ENCODE results near the gene KIAA1217.
"Not testable (repeated sequence)": the region's sequence is repeated elsewhere in the genome, so short reads cannot be mapped to it uniquely, and the experiment has no call there.

KIAA1217 gene

DNA sequence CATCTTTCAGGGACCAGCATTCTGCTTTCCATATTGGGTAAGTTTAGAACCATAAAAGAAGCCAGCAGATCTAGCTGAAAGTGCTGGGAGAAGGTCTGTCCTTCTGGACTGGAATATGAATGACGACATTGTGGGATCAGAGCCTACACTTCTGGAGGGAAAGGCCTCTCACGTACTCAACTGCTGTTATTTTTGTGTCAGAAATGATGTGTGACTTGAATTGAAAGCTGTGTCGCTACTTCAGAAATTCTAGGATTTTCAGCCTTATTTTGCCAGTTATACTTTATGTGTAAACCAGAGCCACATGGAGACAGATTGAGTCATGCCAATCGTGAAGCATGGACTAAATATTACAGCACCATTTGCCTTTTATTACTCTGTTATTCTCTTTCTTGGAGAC lies 231.0 kb downstream of the KIAA1217 start:
- no peaks in the 10 kb centered on the region for H3K27me3 ChIP-seq (ENCODE audit: insufficient read depth, low read length, poor library complexity, severe bottlenecking)
- no peak overlapping the region for H3K9ac ChIP-seq (ENCODE audit: low read depth, low read length, poor library complexity, severe bottlenecking)
- no peaks in the 10 kb centered on the region for H3K36me3 ChIP-seq (ENCODE audit: insufficient read depth, low read length)
- no peaks in the 10 kb centered on the region for H3K9me3 ChIP-seq (ENCODE audit: insufficient read depth, low read depth, low read length)
- TF ChIP-seq EZH2phosphoT487 (IDR thresholded peaks at IDR 0.05; ENCODE audit: borderline replicate concordance) = no peak
- TF ChIP-seq, protein P1, sequence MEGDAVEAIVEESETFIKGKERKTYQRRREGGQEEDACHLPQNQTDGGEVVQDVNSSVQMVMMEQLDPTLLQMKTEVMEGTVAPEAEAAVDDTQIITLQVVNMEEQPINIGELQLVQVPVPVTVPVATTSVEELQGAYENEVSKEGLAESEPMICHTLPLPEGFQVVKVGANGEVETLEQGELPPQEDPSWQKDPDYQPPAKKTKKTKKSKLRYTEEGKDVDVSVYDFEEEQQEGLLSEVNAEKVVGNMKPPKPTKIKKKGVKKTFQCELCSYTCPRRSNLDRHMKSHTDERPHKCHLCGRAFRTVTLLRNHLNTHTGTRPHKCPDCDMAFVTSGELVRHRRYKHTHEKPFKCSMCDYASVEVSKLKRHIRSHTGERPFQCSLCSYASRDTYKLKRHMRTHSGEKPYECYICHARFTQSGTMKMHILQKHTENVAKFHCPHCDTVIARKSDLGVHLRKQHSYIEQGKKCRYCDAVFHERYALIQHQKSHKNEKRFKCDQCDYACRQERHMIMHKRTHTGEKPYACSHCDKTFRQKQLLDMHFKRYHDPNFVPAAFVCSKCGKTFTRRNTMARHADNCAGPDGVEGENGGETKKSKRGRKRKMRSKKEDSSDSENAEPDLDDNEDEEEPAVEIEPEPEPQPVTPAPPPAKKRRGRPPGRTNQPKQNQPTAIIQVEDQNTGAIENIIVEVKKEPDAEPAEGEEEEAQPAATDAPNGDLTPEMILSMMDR (conservative IDR thresholded peaks at IDR 0.05; ENCODE audit: low read length) = no peak
- H3K79me2 ChIP-seq (ENCODE audit: insufficient read depth, low read length) = no peaks in the 10 kb centered on the region
- H3K4me1 ChIP-seq (ENCODE audit: insufficient read depth, low read length, poor library complexity, severe bottlenecking) = peaks cover 31% of the 10 kb centered on the region
- H3K4me2 ChIP-seq (ENCODE audit: low read depth, low read length, poor library complexity, severe bottlenecking) = no peak overlapping the region
- no peak overlapping the region for H3K4me3 ChIP-seq (ENCODE audit: low read length, poor library complexity, severe bottlenecking)
- H3F3A ChIP-seq (ENCODE audit: low read depth) = peaks cover 6% of the 10 kb centered on the region; the same call in 1 of the 2 replicates
- no peaks in the 10 kb centered on the region for H4K20me1 ChIP-seq (ENCODE audit: insufficient read depth, low read length, poor library complexity, severe bottlenecking)
- no peak overlapping the region for H2AFZ ChIP-seq (ENCODE audit: low read length)
- no peaks in the 10 kb centered on the region for H3K9me2 ChIP-seq (replicated peaks; ENCODE audit: low read depth, low read length)

DNA sequence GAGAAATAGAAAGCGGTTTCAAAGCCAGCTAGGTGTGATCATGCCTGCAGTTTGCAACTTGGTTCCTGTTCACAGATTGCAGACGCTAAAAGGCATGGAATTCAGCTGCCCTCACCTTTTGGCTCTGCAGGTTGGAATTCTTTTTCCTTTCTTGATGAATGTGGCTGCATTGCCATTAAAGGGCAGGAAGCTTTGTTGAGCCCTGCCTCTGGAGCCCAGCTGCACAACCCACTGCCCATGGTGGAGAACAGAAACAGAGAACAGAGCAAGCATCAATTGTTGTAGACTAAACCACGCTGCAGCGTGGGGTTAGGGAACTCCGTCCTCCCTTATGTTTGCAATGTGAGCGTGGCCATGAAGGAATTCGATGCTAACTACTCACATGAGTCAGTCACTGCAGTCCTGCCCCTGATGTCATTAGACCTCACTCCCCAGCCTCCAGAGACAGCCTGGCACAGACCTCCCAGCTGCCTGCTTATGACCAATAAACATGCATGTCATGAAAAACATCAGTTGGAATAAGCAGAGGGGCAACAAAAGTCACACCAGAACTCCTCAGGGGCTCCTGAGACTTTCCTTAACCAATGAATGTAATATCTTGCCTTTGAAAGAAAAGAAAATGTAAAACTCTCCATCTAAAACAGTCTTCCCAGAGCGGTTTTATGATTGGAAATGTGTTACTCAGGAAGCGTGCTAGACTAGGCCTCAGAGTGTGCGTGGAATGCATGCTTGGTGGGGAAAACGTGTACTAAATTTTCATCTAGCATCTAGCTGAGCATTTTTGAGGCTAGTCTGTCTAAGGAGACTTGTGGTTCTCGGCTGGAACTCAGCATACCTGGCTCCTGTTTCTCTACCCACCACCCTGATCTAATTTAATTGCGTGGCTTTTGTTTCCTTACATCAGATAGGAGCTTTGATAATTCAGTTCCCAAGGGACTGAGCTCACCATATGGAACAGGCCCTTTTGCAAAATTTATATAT lies 232.2 kb downstream of the KIAA1217 start:
- H2AFZ ChIP-seq (ENCODE audit: low read length) = peak overlapping the region; percentile 28; the same call in 1 of the 2 replicates
- H3K79me2 ChIP-seq (ENCODE audit: insufficient read depth, low read length) = no peaks in the 10 kb centered on the region
- H3K9me2 ChIP-seq (replicated peaks; ENCODE audit: low read depth, low read length) = no peaks in the 10 kb centered on the region
- no peaks in the 10 kb centered on the region for H3K27me3 ChIP-seq (ENCODE audit: insufficient read depth, low read length, poor library complexity, severe bottlenecking)
- TF ChIP-seq EZH2phosphoT487 (IDR thresholded peaks at IDR 0.05; ENCODE audit: borderline replicate concordance) = no peak
- TF ChIP-seq, protein P1 (conservative IDR thresholded peaks at IDR 0.05; ENCODE audit: low read length) = no peak
- H3K4me2 ChIP-seq (ENCODE audit: low read depth, low read length, poor library complexity, severe bottlenecking) = peak overlapping the region; percentile 4
- no peaks in the 10 kb centered on the region for H3K36me3 ChIP-seq (ENCODE audit: insufficient read depth, low read length)
- H3K9me3 ChIP-seq (ENCODE audit: insufficient read depth, low read depth, low read length) = no peaks in the 10 kb centered on the region
- peaks cover 6% of the 10 kb centered on the region; the same call in 1 of the 2 replicates for H3F3A ChIP-seq (ENCODE audit: low read depth)
- no peak overlapping the region for H3K9ac ChIP-seq (ENCODE audit: low read depth, low read length, poor library complexity, severe bottlenecking)
- H3K4me3 ChIP-seq (ENCODE audit: low read length, poor library complexity, severe bottlenecking) = no peak overlapping the region
- H3K4me1 ChIP-seq (ENCODE audit: insufficient read depth, low read length, poor library complexity, severe bottlenecking) = peaks cover 31% of the 10 kb centered on the region
- no peaks in the 10 kb centered on the region for H4K20me1 ChIP-seq (ENCODE audit: insufficient read depth, low read length, poor library complexity, severe bottlenecking)

- peaks cover 6% of the 10 kb centered on the region; the same call in 1 of the 2 replicates for H3F3A ChIP-seq (ENCODE audit: low read depth)
- H3K9me2 ChIP-seq (replicated peaks; ENCODE audit: low read depth, low read length) = no peaks in the 10 kb centered on the region
- no peaks in the 10 kb centered on the region for H3K27me3 ChIP-seq (ENCODE audit: insufficient read depth, low read length, poor library complexity, severe bottlenecking)
- no peak overlapping the region for H3K4me3 ChIP-seq (ENCODE audit: low read length, poor library complexity, severe bottlenecking)
- no peaks in the 10 kb centered on the region for H3K36me3 ChIP-seq (ENCODE audit: insufficient read depth, low read length)
- H3K9ac ChIP-seq (ENCODE audit: low read depth, low read length, poor library complexity, severe bottlenecking) = no peak overlapping the region
- H3K9me3 ChIP-seq (ENCODE audit: insufficient read depth, low read depth, low read length) = no peaks in the 10 kb centered on the region
- H2AFZ ChIP-seq (ENCODE audit: low read length) = no peak overlapping the region
- TF ChIP-seq EZH2phosphoT487 (IDR thresholded peaks at IDR 0.05; ENCODE audit: borderline replicate concordance) = no peak
- H4K20me1 ChIP-seq (ENCODE audit: insufficient read depth, low read length, poor library complexity, severe bottlenecking) = no peaks in the 10 kb centered on the region
- peaks cover 31% of the 10 kb centered on the region for H3K4me1 ChIP-seq (ENCODE audit: insufficient read depth, low read length, poor library complexity, severe bottlenecking)
- H3K4me2 ChIP-seq (ENCODE audit: low read depth, low read length, poor library complexity, severe bottlenecking) = no peak overlapping the region
- no peaks in the 10 kb centered on the region for H3K79me2 ChIP-seq (ENCODE audit: insufficient read depth, low read length)
These were observed 233.3 kb downstream of the KIAA1217 start for GRCh38 chr10:24442234-24442633.

DNA sequence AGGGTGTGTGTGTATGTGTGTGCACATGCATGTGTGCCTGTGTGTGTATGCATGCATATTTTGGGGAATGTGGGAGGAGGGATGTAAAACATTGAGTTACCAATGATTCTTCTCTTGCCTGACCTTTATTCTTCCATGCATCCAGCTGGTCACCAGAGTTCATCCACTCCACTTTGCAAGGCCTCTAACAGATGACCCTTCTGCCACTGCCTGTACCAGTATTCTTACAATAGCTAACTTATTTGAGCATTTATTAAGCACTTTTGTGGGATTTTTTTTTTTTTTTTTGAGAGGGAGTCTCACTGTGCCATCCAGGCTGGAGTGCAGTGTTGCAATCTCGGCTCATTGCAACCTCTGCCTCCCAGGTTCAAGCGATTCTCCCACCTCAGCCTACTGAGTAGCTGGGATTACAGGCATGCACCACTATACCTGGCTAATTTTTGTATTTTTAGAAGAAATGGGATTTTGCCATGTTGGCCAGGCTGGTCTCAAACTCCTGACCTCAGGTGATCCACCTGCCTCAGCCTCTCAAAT lies 233.8 kb downstream of the KIAA1217 start:
- H3K9me2 ChIP-seq (replicated peaks; ENCODE audit: low read depth, low read length); H3K4me2 ChIP-seq (ENCODE audit: low read depth, low read length, poor library complexity, severe bottlenecking); H3K79me2 ChIP-seq (ENCODE audit: insufficient read depth, low read length); H3K9ac ChIP-seq (ENCODE audit: low read depth, low read length, poor library complexity, severe bottlenecking); H4K20me1 ChIP-seq (ENCODE audit: insufficient read depth, low read length, poor library complexity, severe bottlenecking); H3K27me3 ChIP-seq (ENCODE audit: insufficient read depth, low read length, poor library complexity, severe bottlenecking); H3K9me3 ChIP-seq (ENCODE audit: insufficient read depth, low read depth, low read length); H3F3A ChIP-seq (ENCODE audit: low read depth); H3K4me3 ChIP-seq (ENCODE audit: low read length, poor library complexity, severe bottlenecking); H2AFZ ChIP-seq (ENCODE audit: low read length); H3K36me3 ChIP-seq (ENCODE audit: insufficient read depth, low read length): not testable (repeated sequence)
- peaks cover 31% of the 10 kb centered on the region for H3K4me1 ChIP-seq (ENCODE audit: insufficient read depth, low read length, poor library complexity, severe bottlenecking)
